Measurements from ENCODE around the gene BTBD16. TPM values are rescaled to one million over a fixed set of nuclear protein-coding genes. Genes with fewer than 3 reads are reported as not detected.

Gene BTBD16
- total and polyA plus RNA-seq, 2 experiments from 2014 or later: 0.47 to 0.74 TPM

DNA sequence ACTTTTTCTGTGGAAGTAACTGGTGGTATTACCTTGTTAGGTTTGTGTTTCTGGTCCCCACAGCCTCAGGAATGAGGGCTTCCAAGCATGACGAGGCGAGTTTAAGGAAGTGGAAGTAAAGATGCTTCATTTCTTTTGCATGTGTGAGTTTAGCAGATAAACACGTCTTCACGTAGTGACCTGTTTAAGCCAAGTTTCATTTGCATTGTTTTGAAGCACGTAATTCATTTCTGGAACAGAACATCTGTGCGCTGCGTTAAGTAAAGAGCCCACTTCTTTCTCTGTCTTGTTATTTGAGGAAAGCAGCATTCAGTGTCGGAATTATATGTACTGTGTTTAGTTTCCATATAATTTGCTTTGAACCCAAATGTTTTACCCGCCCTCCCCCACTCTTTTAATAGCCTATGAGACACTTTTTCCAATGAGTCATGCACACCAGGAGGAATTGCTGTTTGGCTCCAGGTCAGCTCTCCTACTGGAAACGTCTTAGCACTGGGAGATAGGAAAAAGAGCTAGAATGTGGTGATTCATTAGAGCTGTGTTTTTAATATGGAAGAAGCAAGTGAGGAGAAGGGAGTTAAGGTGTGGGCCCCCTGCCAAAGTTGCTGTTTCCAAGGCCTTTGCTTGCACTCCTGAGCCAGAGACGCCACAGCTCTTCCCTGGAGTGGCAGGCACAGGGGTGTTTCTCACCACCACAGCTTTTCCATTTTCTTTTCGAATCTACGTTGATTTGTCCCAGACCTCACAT, 36.7 kb downstream of the BTBD16 start:
- peak; percentile 90 for DNase-seq (ENCODE audit: low spot score)
- Histone ChIP-seq H3K4me2 (peak overlapping the region; percentile 38), H2AFZ (no peak overlapping the region), H3K9me2 (replicated peaks; ENCODE audit: insufficient read depth) (no peaks in the 10 kb centered on the region), H3K27me3 (no peaks in the 10 kb centered on the region), H4K20me1 (ENCODE audit: insufficient read depth, poor library complexity, severe bottlenecking) (no peaks in the 10 kb centered on the region), H3K9me3 (ENCODE audit: low read depth) (peaks cover 3% of the 10 kb centered on the region), H3K4me1 (ENCODE audit: insufficient read depth) (peaks cover 38% of the 10 kb centered on the region), H3K36me3 (replicated peaks; ENCODE audit: insufficient read depth, low read depth) (no peaks in the 10 kb centered on the region), H3K4me3 (no peak overlapping the region), H3K79me2 (no peaks in the 10 kb centered on the region), H3K27ac (peak overlapping the region; percentile 93)
- WGBS (ENCODE audit: low lambda C conversion rate, missing lambda C conversion rate): 57% methylated on average over 13 of the region's 13 CpGs
- TF ChIP-seq EZH2 (IDR thresholded peaks at IDR 0.05; ENCODE audit: borderline replicate concordance) (no peak), EZH2phosphoT487 (IDR thresholded peaks at IDR 0.05; ENCODE audit: low read depth, severe bottlenecking, unreplicated experiment) (no peak)
- TF ChIP-seq, protein P1, sequence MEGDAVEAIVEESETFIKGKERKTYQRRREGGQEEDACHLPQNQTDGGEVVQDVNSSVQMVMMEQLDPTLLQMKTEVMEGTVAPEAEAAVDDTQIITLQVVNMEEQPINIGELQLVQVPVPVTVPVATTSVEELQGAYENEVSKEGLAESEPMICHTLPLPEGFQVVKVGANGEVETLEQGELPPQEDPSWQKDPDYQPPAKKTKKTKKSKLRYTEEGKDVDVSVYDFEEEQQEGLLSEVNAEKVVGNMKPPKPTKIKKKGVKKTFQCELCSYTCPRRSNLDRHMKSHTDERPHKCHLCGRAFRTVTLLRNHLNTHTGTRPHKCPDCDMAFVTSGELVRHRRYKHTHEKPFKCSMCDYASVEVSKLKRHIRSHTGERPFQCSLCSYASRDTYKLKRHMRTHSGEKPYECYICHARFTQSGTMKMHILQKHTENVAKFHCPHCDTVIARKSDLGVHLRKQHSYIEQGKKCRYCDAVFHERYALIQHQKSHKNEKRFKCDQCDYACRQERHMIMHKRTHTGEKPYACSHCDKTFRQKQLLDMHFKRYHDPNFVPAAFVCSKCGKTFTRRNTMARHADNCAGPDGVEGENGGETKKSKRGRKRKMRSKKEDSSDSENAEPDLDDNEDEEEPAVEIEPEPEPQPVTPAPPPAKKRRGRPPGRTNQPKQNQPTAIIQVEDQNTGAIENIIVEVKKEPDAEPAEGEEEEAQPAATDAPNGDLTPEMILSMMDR (IDR thresholded peaks at IDR 0.05; ENCODE audit: poor library complexity): no peak

DNA sequence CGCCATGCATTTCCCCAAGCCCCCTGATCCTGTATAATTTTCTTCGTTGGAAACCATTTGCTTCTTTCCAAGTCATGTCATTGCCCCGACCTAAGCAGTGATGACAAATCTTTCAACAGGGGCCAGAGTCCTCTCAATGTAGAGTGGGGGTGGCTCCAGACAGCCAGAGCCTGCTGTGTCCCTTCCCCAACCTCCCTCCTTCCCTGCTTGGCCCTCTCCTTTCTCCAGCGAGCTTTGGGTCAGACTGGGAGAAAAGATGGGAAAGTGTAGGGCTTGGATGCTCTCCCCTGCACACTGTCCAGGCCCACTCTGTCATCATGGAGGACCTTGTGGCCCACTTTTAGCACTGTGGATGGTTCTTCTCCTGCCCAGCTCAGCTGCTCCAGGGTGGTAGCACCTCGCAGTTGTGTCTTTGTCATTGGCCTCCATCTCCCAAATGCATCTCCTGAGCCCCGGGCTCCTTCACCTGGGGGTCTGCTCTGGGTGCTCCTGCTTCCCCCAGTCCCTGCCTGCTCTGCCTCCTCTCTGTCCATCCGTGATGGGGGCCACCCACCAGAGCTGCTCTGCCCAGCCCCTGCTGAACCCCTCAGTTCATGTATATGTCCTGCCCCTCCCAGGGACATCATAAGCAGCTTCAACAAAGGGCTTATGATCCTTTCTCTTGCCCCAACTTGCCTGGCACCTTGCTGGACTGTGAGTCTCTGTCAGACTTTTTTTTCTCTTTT, 37.5 kb downstream of the BTBD16 start:
- Histone ChIP-seq H3K79me2 (no peaks in the 10 kb centered on the region), H4K20me1 (ENCODE audit: insufficient read depth, poor library complexity, severe bottlenecking) (no peaks in the 10 kb centered on the region), H3K9me3 (ENCODE audit: low read depth) (peaks cover 3% of the 10 kb centered on the region), H3K9me2 (replicated peaks; ENCODE audit: insufficient read depth) (no peaks in the 10 kb centered on the region), H3K4me2 (peak overlapping the region; percentile 38), H3K27ac (peak overlapping the region; percentile 93), H3K36me3 (replicated peaks; ENCODE audit: insufficient read depth, low read depth) (no peaks in the 10 kb centered on the region), H3K27me3 (no peaks in the 10 kb centered on the region), H3K4me3 (no peak overlapping the region), H2AFZ (no peak overlapping the region), H3K4me1 (ENCODE audit: insufficient read depth) (peaks cover 38% of the 10 kb centered on the region)
- no peak for TF ChIP-seq EZH2phosphoT487 (IDR thresholded peaks at IDR 0.05; ENCODE audit: low read depth, severe bottlenecking, unreplicated experiment)
- TF ChIP-seq, protein P1 (IDR thresholded peaks at IDR 0.05; ENCODE audit: poor library complexity): no peak
- TF ChIP-seq EZH2 (IDR thresholded peaks at IDR 0.05; ENCODE audit: borderline replicate concordance): no peak
- peak; percentile 65 for DNase-seq (ENCODE audit: low spot score)
- 82% methylated on average over 7 of the region's 7 CpGs for WGBS (ENCODE audit: low lambda C conversion rate, missing lambda C conversion rate)

DNA sequence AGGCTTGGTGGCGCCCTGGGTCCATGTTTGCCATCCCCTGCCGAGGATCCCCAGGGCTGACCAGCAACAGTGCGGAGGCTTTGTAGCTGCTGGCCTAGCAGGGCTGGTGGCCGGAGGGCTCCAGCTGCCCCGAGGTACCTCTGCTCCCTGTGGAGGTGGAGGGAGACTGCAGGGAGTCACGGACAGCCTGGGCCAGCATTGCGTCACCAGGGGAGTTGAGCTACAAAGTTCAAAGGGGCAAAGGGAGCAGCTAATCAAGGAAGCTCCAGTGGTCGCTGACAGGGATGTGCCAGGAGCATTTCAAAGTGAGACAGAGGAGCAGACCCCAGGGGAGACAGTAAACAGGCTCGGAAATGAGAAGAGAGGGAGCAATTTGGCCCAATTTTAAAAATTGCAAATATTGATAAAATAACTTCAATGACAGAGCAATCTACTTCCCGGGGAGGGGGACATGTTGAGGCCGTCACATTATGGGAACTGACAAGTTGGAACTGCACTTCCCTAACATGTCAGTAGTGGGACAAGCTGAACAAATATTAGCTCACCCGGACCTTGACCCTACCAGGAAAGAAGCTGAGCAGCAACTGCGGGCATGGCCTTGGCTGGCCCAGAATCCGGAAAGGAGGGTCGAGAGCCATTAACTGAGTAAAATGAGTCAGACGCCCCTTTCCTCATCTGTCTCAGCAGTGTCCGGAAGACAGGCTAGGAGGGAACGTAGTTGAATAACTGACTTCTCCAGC, 39.4 kb downstream of the BTBD16 start:
- Histone ChIP-seq H3K4me3 (no peak overlapping the region), H3K4me1 (ENCODE audit: insufficient read depth) (peaks cover 38% of the 10 kb centered on the region), H3K36me3 (replicated peaks; ENCODE audit: insufficient read depth, low read depth) (no peaks in the 10 kb centered on the region), H3K4me2 (peak overlapping the region; percentile 61), H2AFZ (no peak overlapping the region), H3K27me3 (no peaks in the 10 kb centered on the region), H3K79me2 (no peaks in the 10 kb centered on the region), H3K27ac (peak overlapping the region; percentile 93), H3K9me2 (replicated peaks; ENCODE audit: insufficient read depth) (no peaks in the 10 kb centered on the region), H4K20me1 (ENCODE audit: insufficient read depth, poor library complexity, severe bottlenecking) (no peaks in the 10 kb centered on the region), H3K9me3 (ENCODE audit: low read depth) (peaks cover 1% of the 10 kb centered on the region)
- DNase-seq (ENCODE audit: low spot score): peak; percentile 88
- TF ChIP-seq EZH2 (IDR thresholded peaks at IDR 0.05; ENCODE audit: borderline replicate concordance): no peak
- TF ChIP-seq, protein P1 (IDR thresholded peaks at IDR 0.05; ENCODE audit: poor library complexity): peak; percentile 2
- WGBS (ENCODE audit: low lambda C conversion rate, missing lambda C conversion rate): 50% methylated on average over 18 of the region's 18 CpGs
